Stimulated activated CD4-positive, alpha-beta T cell treated with anti-CD3 and anti-CD28 coated beads, TNF-alpha, amount 100 ng/mL, for 24 hours (primary cell): ENCODE results near the gene GLYATL1B.
A peak's percentile ranks its signal among the peaks of the same experiment; 100 is the strongest.
"Not testable (repeated sequence)": the region's sequence is repeated elsewhere in the genome, so short reads cannot be mapped to it uniquely, and the experiment has no call there.

Source experiments
- DNase-seq, 3 experiments: peaks; one replicate each; pipeline ENCODE4 v3.0.0-alpha.2; 2020; ENCODE audit warnings: low read depth in 3 of 3

GLYATL1B gene

DNA sequence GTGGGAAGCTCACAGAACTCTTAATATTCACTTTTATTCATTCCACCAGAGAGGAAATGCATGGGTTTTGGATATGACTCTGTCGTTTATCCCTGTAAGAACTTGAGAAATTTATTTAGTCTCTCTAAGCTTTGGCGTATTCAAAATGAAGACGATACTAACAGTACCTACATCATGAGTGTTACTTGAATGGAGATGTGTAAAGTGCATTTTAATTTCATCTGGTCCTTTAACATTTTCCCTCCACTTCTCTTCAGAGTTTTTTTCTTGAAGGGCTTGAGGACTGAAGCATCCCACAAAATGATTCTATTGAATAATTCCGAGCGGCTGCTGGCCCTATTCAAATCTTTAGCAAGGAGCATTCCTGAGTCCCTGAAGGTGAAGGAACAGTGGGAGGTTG lies at the start of gene GLYATL1B:
Gene GLYATL1B (plus strand): TSS at position 301 of the 400 bp plus-strand sequence. CDS start 0 bp downstream, at position 301.
- not testable (repeated sequence) for DNase-seq

- DNase-seq = not testable (repeated sequence)
These were observed 49.6 kb upstream of the GLYATL1B start for GRCh38 chr11:59036542-59036941.

DNA sequence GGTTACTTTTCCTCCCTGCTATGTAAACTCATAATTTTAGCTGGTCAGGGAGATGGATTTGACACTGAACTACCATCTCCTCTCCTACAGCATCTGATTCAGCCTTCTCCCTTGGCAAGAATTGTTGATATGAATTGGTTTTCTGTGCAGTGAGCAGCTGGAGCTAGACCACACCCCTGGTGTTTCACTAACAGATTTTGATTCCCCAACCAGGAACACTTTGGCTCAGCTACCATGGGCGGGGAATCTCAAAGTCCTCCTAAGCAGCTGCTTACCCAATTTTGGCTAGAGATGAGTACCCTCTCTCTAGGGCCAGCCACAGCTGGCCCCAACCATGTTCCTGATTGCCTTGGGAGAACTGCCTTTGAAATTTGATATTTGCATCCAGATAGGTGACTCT lies 48.7 kb upstream of the GLYATL1B start:
- DNase-seq = not testable (repeated sequence)

- no peak for DNase-seq
These were observed 45.5 kb upstream of the GLYATL1B start for GRCh38 chr11:59040607-59041006.

DNA sequence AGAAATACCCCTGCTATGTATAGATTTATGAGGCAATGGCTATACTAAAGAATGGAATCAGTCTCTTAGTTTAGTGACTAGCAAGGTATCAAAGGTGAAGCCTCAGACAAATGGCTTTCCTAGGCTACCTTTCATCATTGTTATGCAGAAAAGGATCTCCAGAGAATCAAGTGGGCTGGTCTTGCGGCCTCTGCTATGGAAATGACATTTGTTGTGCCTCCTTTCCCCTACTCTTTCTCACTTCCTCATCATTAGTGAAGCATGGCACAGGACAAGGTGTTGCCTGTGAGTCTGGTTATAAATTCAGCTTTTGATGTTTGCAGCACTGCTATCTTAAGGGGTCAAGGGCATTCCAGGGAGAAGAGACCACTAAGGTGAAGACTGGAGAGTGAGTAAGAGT lies 34.7 kb upstream of the GLYATL1B start:
- DNase-seq = not testable (repeated sequence)

GRCh38 chr11:59052355-59052754 lies 33.8 kb upstream of the GLYATL1B start:
- not testable (repeated sequence) for DNase-seq

DNA sequence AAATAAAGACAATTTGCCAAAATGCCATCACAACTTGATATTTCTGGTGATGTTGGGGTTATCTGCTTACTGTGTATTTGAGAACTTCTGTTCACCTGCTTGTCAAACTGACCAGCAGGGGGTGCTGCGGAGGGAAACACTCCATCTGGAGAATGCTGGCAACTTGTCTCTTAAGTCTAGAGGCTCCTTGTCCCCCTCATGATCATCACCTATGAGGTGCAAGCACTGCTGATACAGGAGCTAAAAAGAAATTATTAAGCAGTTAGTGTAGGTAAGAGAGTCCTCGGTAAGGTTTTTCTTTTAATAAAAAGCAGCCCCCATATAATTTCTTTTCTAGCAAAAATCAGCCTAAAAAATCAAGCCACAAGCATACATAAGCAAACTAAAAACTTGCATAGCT lies 32.7 kb upstream of the GLYATL1B start:
- DNase-seq = peak; percentile 65 to 76 (median 68)

DNA sequence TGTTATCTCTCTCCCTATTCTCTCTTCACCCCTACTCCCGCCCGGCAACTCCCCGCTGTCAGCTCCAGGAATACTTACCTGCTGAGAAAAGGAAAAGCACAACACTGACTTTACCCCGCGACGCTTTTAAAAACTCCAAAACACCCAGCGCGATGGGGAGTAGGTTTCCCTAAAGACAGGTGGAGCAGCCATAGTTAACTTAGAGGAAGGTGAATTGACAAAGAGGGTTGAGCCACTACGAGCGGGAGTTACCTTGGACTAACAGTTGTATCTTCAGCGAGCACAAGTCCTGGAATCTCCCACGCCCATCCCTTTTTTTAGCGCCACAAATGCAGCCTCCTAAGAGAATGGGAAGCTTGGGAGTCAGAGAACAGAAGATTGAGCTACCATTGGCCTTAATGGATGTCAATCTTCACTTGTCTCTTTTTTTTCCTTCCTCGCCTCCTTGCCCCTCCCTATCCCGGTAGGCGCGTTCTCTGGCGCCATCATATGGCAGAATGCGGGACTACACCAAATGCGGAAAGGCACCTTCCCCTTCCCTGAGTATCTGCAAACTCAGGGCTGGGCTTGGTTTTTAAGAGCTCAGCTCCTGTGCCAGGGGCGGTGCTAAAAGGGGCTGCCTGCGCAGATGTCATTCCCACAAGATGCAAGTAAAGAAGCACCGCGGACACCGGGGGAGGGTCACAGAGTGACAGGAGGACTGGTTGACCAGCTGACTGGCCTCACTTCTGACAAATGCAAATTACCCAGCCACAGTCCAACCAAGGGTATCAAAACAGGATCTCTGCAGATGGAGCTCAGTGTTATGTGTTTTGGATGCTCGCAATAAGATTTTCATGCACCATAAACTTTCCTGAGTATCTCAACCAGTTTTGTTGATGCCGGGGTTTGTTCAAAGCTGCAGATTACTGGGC lies 27.7 kb upstream of the GLYATL1B start:
- peak; percentile 72 to 84 (median 74) for DNase-seq

GRCh38 chr11:59060096-59060495 lies 26.0 kb upstream of the GLYATL1B start:
- not testable (repeated sequence) for DNase-seq

GRCh38 chr11:59062602-59063529 lies 23.2 kb upstream of the GLYATL1B start:
- DNase-seq = no peak

- DNase-seq = not testable (repeated sequence)
These were observed 21.9 kb upstream of the GLYATL1B start for GRCh38 chr11:59063996-59064727.

- DNase-seq = no peak
These were observed 17.0 kb upstream of the GLYATL1B start for GRCh38 chr11:59069087-59069486.

GRCh38 chr11:59076876-59077571 lies 9.1 kb upstream of the GLYATL1B start:
- DNase-seq = no peak

DNA sequence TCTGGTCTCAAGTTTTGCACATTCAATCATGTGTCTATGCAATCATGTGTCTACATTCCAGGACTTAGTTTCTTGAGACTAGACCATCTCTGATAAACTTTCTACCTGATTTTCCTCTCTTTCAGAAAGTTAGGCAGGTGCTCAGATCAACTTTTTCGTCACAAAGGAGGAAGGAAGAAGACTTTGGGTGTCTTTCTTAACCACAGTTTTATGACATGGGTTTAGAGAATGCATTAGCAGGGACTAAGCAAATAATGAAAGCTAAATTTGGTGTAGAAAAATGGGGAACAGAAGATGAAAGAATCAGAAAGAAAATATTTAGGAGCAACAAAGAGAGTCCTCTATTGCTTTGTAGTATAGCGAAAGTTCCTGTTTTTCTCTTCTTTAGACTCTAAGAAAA lies 7.7 kb upstream of the GLYATL1B start:
- no peak for DNase-seq

DNA sequence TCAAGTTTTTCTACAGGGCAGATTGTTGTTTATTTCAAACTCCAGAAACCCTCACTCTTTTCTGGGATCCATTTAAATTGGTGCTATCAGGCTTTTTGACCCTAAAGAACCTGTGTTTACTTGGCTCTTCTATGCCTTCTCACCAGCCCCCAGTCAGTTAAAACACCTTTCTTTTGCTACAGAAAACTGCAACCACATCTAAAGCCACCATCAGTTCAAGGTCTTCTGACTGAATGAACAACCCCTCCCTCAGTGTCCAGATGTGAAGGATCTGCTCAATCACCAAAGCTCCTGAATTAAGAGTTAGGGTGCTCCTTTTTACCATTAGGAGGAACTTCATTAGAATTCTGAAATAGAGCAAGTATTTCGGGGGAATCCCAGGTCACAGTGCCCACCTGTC lies 7.0 kb upstream of the GLYATL1B start:
- DNase-seq = no peak

GRCh38 chr11:59080421-59080820 lies 5.7 kb upstream of the GLYATL1B start:
- not testable (repeated sequence) for DNase-seq

- not testable (repeated sequence) for DNase-seq
These were observed 4.6 kb upstream of the GLYATL1B start for GRCh38 chr11:59081430-59082020.

DNA sequence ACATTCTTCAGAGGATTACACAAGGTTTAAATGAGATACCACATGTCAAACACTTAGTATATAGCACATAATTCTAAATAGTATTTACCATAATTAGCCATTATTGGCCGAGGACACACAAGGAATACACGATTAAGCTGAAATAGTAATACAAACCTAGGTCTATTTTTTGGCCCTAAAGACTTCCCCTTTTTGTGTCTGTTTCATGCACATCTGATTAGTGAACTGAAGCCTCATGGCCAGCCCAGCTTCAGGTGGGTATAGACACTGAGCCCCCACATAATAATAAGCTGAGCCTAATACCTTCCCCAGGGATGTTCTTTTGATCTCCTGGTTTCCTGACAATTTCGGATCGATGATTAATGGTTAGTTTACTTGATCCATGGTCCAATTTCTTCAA lies 2.1 kb downstream of the GLYATL1B start:
- DNase-seq = no peak

- not testable (repeated sequence) for DNase-seq
These were observed 7.5 kb downstream of the GLYATL1B start for GRCh38 chr11:59093576-59093975.

DNA sequence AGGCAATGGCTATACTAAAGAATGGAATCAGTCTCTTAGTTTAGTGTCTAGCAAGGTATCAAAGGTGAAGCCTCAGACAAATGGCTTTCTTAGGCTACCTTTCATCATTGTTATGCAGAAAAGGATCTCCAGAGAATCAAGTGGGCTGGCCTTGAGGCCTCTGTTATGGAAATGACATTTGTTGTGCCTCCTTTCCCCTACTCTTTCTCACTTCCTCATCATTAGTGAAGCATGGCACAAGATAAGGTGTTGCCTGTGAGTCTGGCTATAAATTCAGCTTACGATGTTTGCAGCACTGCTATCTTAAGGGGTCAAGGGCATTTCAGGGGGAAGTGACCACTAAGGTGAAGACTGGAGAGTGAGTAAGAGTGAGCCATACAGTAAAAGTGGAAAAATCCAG lies 9.1 kb downstream of the GLYATL1B start:
- not testable (repeated sequence) for DNase-seq
